HL-60 (cell line): ENCODE results near the gene NFASC.

Source experiments
- GABPA ChIP-seq: IDR thresholded peaks from 2 replicates; pipeline ENCODE4 v1.6.1; 2012; ENCODE audit warnings: low read depth
- POLR2AphosphoS5 ChIP-seq: IDR thresholded peaks from 2 replicates; pipeline ENCODE4 v1.6.1; 2012; ENCODE audit warnings: low read depth
- TF ChIP-seq, protein P1 (sequence below): IDR thresholded peaks from one replicate; pipeline ENCODE4 v1.5.1; 2011; ENCODE audit warnings: low read length, control low read depth, inconsistent platforms; ENCODE audit not compliant: insufficient read depth
- TF ChIP-seq, protein P2 (sequence below): IDR thresholded peaks from 2 replicates; pipeline ENCODE4 v1.6.1; 2012; ENCODE audit warnings: low read depth; ENCODE audit not compliant: insufficient replicate concordance

DNA sequence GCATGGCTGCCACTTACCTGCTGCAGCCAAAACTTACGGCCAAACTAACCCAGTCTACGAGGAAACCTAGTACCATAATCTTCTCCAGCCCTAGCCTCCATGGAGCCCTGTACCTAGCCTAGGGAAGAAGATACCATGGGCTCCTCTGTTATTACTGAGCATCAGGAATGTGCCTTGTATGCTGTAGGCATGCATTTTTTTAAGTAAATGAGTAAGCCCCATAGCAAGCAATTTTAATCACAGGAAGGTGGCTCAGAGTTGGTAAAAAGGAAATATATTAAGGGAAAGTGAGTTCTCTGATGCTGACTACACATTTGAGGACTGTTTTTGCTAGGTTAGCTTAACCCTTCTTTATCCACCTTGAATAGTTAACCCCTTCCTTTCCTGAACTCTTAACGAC, 21.2 kb downstream of the NFASC start:
- TF ChIP-seq, protein P1, sequence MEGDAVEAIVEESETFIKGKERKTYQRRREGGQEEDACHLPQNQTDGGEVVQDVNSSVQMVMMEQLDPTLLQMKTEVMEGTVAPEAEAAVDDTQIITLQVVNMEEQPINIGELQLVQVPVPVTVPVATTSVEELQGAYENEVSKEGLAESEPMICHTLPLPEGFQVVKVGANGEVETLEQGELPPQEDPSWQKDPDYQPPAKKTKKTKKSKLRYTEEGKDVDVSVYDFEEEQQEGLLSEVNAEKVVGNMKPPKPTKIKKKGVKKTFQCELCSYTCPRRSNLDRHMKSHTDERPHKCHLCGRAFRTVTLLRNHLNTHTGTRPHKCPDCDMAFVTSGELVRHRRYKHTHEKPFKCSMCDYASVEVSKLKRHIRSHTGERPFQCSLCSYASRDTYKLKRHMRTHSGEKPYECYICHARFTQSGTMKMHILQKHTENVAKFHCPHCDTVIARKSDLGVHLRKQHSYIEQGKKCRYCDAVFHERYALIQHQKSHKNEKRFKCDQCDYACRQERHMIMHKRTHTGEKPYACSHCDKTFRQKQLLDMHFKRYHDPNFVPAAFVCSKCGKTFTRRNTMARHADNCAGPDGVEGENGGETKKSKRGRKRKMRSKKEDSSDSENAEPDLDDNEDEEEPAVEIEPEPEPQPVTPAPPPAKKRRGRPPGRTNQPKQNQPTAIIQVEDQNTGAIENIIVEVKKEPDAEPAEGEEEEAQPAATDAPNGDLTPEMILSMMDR = no peak
- TF ChIP-seq, protein P2, sequence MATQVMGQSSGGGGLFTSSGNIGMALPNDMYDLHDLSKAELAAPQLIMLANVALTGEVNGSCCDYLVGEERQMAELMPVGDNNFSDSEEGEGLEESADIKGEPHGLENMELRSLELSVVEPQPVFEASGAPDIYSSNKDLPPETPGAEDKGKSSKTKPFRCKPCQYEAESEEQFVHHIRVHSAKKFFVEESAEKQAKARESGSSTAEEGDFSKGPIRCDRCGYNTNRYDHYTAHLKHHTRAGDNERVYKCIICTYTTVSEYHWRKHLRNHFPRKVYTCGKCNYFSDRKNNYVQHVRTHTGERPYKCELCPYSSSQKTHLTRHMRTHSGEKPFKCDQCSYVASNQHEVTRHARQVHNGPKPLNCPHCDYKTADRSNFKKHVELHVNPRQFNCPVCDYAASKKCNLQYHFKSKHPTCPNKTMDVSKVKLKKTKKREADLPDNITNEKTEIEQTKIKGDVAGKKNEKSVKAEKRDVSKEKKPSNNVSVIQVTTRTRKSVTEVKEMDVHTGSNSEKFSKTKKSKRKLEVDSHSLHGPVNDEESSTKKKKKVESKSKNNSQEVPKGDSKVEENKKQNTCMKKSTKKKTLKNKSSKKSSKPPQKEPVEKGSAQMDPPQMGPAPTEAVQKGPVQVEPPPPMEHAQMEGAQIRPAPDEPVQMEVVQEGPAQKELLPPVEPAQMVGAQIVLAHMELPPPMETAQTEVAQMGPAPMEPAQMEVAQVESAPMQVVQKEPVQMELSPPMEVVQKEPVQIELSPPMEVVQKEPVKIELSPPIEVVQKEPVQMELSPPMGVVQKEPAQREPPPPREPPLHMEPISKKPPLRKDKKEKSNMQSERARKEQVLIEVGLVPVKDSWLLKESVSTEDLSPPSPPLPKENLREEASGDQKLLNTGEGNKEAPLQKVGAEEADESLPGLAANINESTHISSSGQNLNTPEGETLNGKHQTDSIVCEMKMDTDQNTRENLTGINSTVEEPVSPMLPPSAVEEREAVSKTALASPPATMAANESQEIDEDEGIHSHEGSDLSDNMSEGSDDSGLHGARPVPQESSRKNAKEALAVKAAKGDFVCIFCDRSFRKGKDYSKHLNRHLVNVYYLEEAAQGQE = no peak
- no peak for TF ChIP-seq POLR2AphosphoS5
- TF ChIP-seq GABPA = no peak
